AG09309 (cell line): ENCODE data around the gene ITPRID2.
"Not testable (repeated sequence)": the region's sequence is repeated elsewhere in the genome, so short reads cannot be mapped to it uniquely, and the experiment has no call there.

ENCODE experiments used
- DNase-seq: peaks from one replicate; pipeline ENCODE4 v3.0.0-alpha.2; 2010; ENCODE audit warnings: low read depth
- H3K4me3 ChIP-seq: 2 replicates; pipeline ENCODE4 v1.5.1; 2011; ENCODE audit warnings: mild to moderate bottlenecking, low read depth, low read length, moderate library complexity; ENCODE audit not compliant: control insufficient read depth
- CTCF ChIP-seq: IDR thresholded peaks from 2 replicates; pipeline ENCODE4 v1.5.1; 2011; ENCODE audit warnings: mild to moderate bottlenecking, low read depth, low read length, inconsistent platforms; ENCODE audit not compliant: insufficient read depth, control insufficient read depth; ENCODE audit errors: missing control alignments

ITPRID2 gene

GRCh38 chr2:181955010-181955409, 63.5 kb downstream of the ITPRID2 start:
- DNase-seq = peak; percentile 16
- H3K4me3 ChIP-seq = no peak overlapping the region
- TF ChIP-seq CTCF = no peak

- not testable (repeated sequence) for DNase-seq
These were observed 64.3 kb downstream of the ITPRID2 start for GRCh38 chr2:181955866-181956265.

GRCh38 chr2:181957668-181958067, 66.1 kb downstream of the ITPRID2 start:
- H3K4me3 ChIP-seq = no peak overlapping the region
- TF ChIP-seq CTCF = no peak
- no peak for DNase-seq

More at GRCh38 chr2:181955866-181956265, 64.3 kb downstream of the ITPRID2 start:
- H3K4me3 ChIP-seq = not testable (repeated sequence)

GRCh38 chr2:181958726-181959125, 67.2 kb downstream of the ITPRID2 start:
- no peak overlapping the region for H3K4me3 ChIP-seq
- TF ChIP-seq CTCF = no peak
- DNase-seq = no peak

GRCh38 chr2:181959508-181959907, 68.0 kb downstream of the ITPRID2 start:
- TF ChIP-seq CTCF = no peak

GRCh38 chr2:181961167-181961566, 69.6 kb downstream of the ITPRID2 start:
- not testable (repeated sequence) for DNase-seq, H3K4me3 ChIP-seq

More at GRCh38 chr2:181959508-181959907, 68.0 kb downstream of the ITPRID2 start:
- no peak for DNase-seq
- H3K4me3 ChIP-seq = no peak overlapping the region

- no peak for DNase-seq
- no peak for TF ChIP-seq CTCF
- H3K4me3 ChIP-seq = no peak overlapping the region
These were observed 70.6 kb downstream of the ITPRID2 start for GRCh38 chr2:181962142-181962541.

GRCh38 chr2:181970160-181970794, 78.7 kb downstream of the ITPRID2 start:
- no peak overlapping the region for H3K4me3 ChIP-seq
- DNase-seq = no peak
- peak; percentile 12 for TF ChIP-seq CTCF
